ENCODE measurements around the gene NEURL3.

GRCh38 chr2:96530144-96530430 lies 24.9 kb upstream of the NEURL3 start:
- TF ChIP-seq CTCF (IDR thresholded peaks at IDR 0.05) (no peak), POLR2AphosphoS5 (IDR thresholded peaks at IDR 0.05) (no peak), POLR2A (IDR thresholded peaks at IDR 0.05) (no peak)

Data from gastroesophageal sphincter (tissue), 3 donors.